Measurements from ENCODE around the gene PRG2.
"Not testable (repeated sequence)": the region's sequence is repeated elsewhere in the genome, so short reads cannot be mapped to it uniquely, and the experiment has no call there.

DNA sequence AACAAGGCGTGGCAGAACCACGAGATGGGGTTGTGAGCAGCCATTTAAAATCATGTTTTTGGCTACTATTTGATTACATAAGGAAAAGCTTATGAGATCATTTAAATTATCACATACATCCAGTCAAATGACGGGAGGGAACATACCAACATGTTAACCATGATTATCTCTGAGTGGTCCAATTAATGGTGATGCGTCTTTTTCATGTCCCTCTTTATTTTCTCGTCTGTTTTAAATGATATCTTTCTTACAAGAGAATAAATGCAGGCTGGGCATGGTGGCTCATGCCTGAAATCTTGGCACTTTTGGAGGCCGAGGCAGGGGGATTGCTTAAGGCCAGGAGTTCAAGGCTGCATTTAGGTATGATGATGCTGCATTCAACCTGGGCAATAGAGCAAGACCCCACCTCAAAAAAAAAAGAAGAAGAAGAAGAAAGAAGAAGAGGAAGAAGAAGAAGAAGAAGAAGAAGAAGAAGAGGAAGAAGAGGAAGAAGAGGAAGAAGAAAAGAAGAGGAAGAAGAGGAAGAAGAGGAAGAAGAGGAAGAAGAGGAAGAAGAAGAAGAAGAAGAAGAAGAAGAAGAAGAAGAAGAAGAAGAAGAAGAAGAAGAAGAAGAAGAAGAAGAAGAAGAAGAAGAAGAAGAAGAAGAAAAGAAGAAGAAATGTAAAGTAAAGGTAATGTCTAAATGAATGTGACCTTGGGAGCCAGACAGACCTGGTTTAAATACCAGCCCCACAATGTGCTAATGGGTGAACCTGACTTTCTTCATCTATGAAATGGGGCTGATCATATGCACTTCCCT lies 12.8 kb upstream of the PRG2 start:
- TF ChIP-seq, protein P1, sequence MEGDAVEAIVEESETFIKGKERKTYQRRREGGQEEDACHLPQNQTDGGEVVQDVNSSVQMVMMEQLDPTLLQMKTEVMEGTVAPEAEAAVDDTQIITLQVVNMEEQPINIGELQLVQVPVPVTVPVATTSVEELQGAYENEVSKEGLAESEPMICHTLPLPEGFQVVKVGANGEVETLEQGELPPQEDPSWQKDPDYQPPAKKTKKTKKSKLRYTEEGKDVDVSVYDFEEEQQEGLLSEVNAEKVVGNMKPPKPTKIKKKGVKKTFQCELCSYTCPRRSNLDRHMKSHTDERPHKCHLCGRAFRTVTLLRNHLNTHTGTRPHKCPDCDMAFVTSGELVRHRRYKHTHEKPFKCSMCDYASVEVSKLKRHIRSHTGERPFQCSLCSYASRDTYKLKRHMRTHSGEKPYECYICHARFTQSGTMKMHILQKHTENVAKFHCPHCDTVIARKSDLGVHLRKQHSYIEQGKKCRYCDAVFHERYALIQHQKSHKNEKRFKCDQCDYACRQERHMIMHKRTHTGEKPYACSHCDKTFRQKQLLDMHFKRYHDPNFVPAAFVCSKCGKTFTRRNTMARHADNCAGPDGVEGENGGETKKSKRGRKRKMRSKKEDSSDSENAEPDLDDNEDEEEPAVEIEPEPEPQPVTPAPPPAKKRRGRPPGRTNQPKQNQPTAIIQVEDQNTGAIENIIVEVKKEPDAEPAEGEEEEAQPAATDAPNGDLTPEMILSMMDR (IDR thresholded peaks at IDR 0.05), result not testable (repeated sequence)
- not testable (repeated sequence) for TF ChIP-seq POLR2A (IDR thresholded peaks at IDR 0.05)
